HG03060 (cell line): ENCODE data around the gene IFITM1.
"Not testable (repeated sequence)": the region's sequence is repeated elsewhere in the genome, so short reads cannot be mapped to it uniquely, and the experiment has no call there.

Source experiments
- ATAC-seq: cut with Tn5 transposase; IDR thresholded peaks from one replicate; pipeline ENCODE4 v1.9.1; 2021; ENCODE audit warnings: low read depth, moderate number of reproducible peaks; ENCODE audit not compliant: unreplicated experiment

Gene IFITM1

GRCh38 chr11:324593-325517, 11.0 kb downstream of the IFITM1 start:
- ATAC-seq: not testable (repeated sequence)

DNA sequence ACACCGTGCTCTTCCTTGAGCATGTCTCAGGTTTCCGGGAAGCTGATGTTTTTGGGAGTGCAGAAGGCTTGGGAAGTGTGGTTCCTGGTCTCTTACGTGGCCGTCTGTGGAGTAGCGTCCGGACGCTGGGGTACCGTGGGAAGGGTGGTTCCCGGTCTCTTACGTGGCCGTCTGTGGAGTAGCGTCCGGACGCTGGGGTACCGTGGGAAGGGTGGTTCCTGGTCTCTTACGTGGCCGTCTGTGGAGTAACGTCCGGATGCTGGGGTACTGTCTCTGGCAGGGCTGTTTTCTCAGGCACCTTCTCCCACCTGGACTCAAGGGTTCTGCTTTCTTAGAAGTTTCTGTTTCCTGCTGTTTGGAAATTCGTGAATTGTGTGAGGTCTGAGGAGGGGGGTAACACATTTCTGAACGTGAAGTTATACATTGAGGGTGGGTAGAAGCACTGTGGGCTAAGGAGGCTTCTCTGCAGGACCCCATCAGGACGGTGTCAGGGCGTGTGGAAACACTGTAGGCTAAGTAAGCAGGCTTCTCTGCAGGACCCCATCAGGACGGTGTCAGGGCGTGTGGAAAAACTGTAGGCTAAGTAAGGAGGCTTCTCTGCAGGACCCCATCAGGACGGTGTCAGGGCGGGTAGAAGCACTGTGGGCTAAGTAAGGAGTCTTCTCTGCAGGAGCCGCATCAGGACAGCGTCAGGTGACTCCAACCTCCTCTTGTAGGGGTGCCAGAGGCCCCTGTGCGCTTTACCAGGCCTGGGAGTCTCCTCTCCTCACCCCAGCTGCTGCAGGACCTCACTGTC, 12.2 kb downstream of the IFITM1 start:
- ATAC-seq: no peak

- no peak for ATAC-seq
Measured at GRCh38 chr11:326592-326841, 12.7 kb downstream of the IFITM1 start.

GRCh38 chr11:326842-327580, 13.2 kb downstream of the IFITM1 start:
- peak; percentile 47 for ATAC-seq

DNA sequence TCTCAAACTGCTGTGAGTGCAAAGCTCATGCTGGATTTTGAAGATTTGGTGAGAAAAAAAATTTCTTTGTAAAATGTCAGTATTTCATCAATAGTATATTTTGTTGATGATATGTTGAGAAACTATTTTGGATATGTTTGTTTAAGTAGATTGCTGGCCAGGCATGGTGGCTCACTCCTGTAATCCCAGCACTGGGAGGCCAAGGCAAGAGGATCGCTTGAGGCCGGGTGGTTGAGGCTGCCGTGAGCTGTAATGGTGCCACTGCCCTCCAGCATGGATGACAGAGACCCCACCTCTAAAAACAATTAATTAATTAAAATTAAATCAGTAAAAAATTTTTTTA, 13.7 kb downstream of the IFITM1 start:
- no peak for ATAC-seq

DNA sequence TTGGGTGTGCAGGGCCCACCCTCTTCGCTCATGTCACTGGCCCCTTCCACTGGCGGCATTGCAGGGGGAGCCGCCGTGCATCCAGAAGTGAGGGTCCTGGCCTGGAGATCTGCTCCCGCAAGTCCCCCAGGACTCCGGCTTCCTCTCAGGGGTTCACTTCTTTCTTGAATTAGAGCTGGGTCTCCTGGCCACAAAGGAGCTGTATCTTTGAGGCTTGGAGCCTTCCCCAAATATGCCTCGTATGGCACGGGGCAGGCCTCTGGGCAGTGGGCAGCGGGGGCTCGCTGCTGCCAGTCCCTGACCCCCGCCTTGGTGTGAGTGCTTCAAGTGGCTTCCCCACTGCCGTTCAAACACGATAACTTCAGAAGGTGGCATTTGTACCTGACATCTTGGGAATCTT, 14.2 kb downstream of the IFITM1 start:
- no peak for ATAC-seq

GRCh38 chr11:328516-329100, 14.8 kb downstream of the IFITM1 start:
- ATAC-seq: not testable (repeated sequence)

GRCh38 chr11:329886-330253, 16.0 kb downstream of the IFITM1 start:
- no peak for ATAC-seq

DNA sequence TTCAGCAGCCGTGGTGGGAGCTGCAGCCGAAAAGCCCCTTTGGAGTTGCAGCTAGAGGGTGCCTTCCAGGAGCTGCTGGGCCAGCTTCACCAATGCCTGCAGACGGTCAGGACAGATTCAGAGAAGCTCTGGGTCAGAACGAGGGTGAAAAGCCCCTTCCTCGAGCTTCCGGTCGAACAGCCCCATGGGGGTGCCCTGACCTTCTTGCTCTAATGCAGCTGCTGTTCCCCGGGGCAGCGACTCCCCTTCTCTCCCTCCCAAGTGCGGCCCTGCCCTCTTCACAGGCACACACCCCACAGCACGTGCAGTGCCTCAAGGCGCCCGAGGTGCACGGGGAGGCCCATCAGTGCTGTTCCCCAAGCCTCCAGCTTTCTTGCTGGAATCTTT, 16.5 kb downstream of the IFITM1 start:
- no peak for ATAC-seq

DNA sequence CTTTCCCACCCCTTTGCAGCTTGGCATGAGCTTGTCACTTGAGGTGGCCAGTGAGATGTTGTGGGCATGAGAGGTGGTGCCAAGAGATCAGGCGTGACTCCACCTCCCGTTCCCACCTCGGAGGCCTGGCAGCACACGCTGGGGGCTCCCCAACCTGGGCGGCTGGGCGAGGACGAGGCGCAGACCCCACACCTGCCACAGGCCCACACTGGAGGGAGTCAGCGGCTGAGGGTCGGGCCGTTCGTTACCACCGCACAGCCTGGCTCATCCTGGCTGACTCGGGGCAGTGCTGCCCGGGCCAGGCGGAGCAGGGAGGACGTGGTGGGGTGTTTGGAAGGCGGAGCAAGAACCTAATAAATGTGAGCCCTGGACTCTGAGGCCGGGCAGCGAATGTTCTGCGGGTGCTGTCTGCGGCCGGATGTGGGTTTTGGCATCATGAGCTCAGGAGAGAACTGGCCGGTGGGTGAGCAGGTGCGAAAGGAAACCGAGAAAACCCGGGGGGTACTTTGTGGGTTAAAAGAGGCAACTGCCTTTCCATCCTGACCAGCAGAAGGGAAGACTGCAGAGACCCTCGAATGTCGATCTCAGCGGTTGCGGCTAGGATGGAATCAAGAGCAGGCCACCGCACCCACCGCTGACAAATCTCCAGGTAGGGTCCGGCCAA, 17.0 kb downstream of the IFITM1 start:
- ATAC-seq: no peak

GRCh38 chr11:331358-332060, 17.7 kb downstream of the IFITM1 start:
- no peak for ATAC-seq

DNA sequence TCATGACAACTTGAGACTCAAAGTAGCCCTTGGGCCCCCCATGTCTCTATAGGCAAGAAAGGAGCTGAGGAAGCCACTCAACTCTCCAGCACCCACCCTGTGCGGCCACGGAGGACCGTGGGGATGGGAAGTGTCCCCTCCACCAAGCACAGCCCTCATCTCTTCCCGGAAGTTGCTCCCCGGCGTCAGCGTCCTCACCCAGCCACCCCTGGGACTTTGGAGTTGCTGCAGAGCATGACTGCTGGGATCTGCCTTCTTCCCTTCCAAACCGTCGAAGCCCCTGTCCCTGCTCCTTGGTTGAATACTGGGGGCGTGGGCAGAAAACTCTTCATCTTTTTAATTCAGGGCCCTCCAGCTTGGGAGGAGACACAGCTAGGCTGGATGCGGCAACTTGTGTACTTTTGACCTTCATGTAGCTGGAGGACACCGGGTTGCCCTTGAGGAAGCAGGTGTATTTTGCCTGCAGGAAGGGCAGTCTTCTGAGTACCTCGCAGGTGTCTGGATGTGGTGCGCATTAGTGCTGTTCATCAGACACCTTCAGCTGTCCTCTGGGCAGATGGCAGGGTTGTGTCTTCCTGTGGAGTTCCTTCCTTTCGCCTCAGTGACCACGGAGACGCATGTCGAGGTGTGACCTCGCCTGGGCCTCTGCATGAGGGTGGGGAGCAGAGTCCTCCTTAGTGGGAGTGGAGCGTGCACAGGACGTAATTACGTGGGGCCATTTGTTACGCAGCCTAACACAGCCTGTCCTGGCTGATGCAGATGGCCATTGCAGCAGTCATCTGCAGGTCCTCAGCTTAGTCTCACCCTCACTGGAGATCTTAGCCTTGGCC, 19.0 kb downstream of the IFITM1 start:
- ATAC-seq: no peak

- not testable (repeated sequence) for ATAC-seq
Measured at GRCh38 chr11:333616-334263, 19.9 kb downstream of the IFITM1 start.

DNA sequence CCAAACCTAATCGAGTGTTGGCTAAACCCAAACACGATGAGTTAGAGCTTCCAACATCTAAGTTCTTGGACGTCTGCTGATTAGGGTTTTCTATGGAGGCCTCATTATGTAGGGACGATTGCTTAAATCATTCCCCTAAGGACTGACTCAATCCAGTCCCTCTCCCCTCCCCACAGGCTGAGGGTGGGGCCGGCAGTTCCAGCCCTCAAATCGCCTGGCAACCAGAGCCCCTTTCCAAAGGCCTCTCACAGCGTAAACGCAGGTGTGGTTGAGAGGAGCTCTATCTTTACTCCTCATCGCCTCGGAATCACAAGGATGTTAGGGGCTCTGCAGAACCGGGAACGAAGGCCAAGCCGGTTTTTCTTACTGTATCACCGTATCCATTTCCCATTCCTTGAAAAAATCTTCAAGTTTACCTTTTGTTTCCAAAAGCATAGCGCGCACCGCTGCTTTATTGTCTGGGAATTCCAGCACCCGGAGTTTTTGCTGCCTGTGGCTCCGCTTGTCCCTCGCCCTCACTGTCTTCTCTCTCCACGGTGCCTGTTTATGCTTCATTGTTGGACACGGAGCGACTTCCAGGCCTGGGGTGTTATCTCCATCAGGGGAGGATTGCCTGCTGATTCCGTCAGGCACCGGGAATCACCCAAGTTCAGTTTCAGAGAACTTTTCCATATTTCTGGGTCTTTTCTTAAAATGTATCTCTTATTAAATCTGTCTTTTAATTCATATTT, 20.6 kb downstream of the IFITM1 start:
- no peak for ATAC-seq

DNA sequence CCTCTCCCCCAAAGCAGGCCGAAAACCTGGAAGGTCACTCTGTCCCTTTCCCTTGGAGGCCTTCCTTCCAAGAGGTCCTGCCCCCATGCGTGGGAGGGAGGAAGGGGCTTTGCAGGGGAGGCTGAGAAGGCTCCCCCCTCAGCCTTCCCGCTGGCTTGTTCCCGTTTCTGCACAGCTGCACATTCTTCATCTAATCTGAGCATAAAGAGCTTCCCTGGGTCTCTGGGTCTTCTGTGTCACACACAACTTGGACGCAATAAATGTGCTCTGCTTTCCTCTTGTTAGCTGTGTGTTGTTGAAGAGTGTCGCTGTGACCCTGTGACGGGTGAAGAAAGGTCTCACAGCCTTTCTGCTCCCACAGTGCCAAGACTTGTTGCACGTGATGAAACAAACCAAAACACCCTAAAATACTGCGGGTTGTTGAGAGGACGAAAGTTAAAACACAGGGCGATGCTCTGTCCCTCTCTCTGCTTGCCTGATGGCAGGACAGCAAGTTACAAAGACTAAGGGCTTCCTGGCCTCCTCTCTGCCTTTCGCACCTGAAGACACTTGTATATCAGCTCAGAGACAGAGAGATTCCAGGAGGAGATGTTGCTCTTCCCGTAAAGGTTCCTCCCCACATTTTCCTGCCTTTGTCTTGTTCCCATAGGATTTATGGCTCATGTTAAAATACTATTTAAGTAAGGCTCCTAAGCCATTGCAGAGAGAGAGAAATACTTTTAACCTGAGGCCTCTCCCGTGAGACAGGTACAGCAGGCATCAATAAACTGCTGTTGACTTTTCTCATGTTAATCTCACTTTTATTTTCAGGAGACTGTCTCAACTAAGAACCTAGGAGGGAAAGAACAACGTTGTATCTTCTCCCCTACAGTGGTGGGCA, 22.2 kb downstream of the IFITM1 start:
- no peak for ATAC-seq

- ATAC-seq: no peak
Measured at GRCh38 chr11:336659-337198, 22.9 kb downstream of the IFITM1 start.

- ATAC-seq: no peak
Measured at GRCh38 chr11:337711-338110, 23.9 kb downstream of the IFITM1 start.
